Stimulated activated naive B cell treated with anti-CD40 and anti-IgM and Interleukin-4, amounts not matched to agents 10 μg/mL and 1 μg/mL and 100 μg/mL, for 72 hours (primary cell): ENCODE data around the gene PARD3.
"Not testable (repeated sequence)": the region's sequence is repeated elsewhere in the genome, so short reads cannot be mapped to it uniquely, and the experiment has no call there.

Source experiments
- ATAC-seq, 2 donors: fragments of 150-1000 bp; cut with Tn5 transposase; replicated peaks; 2 replicates each; pipeline ENCODE4 v1.10.0; 2021; ENCODE audit warnings: moderate library complexity in 1 of 2
- DNase-seq: peaks from one replicate; pipeline ENCODE4 v3.0.0; 2021
- H3K27ac Mint-ChIP-seq: one replicate; pipeline ENCODE4 v1.8.0; 2022; ENCODE audit warnings: mild to moderate bottlenecking, mixed read lengths
- H3K27me3 Mint-ChIP-seq, 2 donors: one replicate each; pipeline ENCODE4 v1.8.0; 2022; ENCODE audit warnings: mixed read lengths in 2 of 2
- H3K36me3 Mint-ChIP-seq, 2 donors: one replicate each; pipeline ENCODE4 v1.8.0; 2022; ENCODE audit warnings: mixed read lengths in 2 of 2, mild to moderate bottlenecking in 1 of 2
- H3K4me1 Mint-ChIP-seq, 2 donors: one replicate each; pipeline ENCODE4 v1.8.0; 2022; ENCODE audit warnings: mixed read lengths in 2 of 2, mild to moderate bottlenecking in 1 of 2
- H3K4me3 Mint-ChIP-seq, 2 donors: one replicate each; pipeline ENCODE4 v1.8.0; 2022; ENCODE audit warnings: mild to moderate bottlenecking in 2 of 2, mixed read lengths in 2 of 2, moderate library complexity in 1 of 2
- H3K9me3 Mint-ChIP-seq, 2 donors: one replicate each; pipeline ENCODE4 v1.8.0; 2022; ENCODE audit warnings: mixed read lengths in 2 of 2, mild to moderate bottlenecking in 1 of 2

Gene PARD3

GRCh38 chr10:34655286-34656170 is 159.6 kb downstream of the PARD3 start:
- Mint-ChIP-seq H3K27me3 (no peaks in the 10 kb centered on the region), H3K27ac (no peak overlapping the region), H3K4me3 (no peak overlapping the region), H3K4me1 (no peaks in the 10 kb centered on the region), H3K36me3 (no peaks in the 10 kb centered on the region), H3K9me3 (no peaks in the 10 kb centered on the region)
- no peak for ATAC-seq
- no peak for DNase-seq

- Mint-ChIP-seq H3K9me3 (no peaks in the 10 kb centered on the region), H3K27ac (no peak overlapping the region), H3K4me3 (no peak overlapping the region)
Measured at GRCh38 chr10:34654211-34654610, 160.9 kb downstream of the PARD3 start.

GRCh38 chr10:34653530-34653929 is 161.6 kb downstream of the PARD3 start:
- no peak overlapping the region for H3K27ac Mint-ChIP-seq
- no peaks in the 10 kb centered on the region for H3K9me3 Mint-ChIP-seq
- no peaks in the 10 kb centered on the region for H3K4me1 Mint-ChIP-seq
- DNase-seq, result no peak
- no peaks in the 10 kb centered on the region for H3K36me3 Mint-ChIP-seq
- no peaks in the 10 kb centered on the region for H3K27me3 Mint-ChIP-seq
- H3K4me3 Mint-ChIP-seq, result no peak overlapping the region
- no peak for ATAC-seq

More at GRCh38 chr10:34654211-34654610, 160.9 kb downstream of the PARD3 start:
- no peaks in the 10 kb centered on the region for H3K4me1 Mint-ChIP-seq
- H3K27me3 Mint-ChIP-seq, result no peaks in the 10 kb centered on the region
- DNase-seq, result no peak
- H3K36me3 Mint-ChIP-seq, result no peaks in the 10 kb centered on the region
- no peak for ATAC-seq

- no peak overlapping the region for H3K27ac Mint-ChIP-seq
- no peaks in the 10 kb centered on the region for H3K36me3 Mint-ChIP-seq
- DNase-seq, result no peak
- no peak overlapping the region for H3K4me3 Mint-ChIP-seq
- H3K4me1 Mint-ChIP-seq, result no peaks in the 10 kb centered on the region
- no peak for ATAC-seq
- no peaks in the 10 kb centered on the region for H3K27me3 Mint-ChIP-seq
- no peaks in the 10 kb centered on the region for H3K9me3 Mint-ChIP-seq
Measured at GRCh38 chr10:34651416-34652195, 163.5 kb downstream of the PARD3 start.

GRCh38 chr10:34650156-34650555 is 164.9 kb downstream of the PARD3 start:
- DNase-seq (no peak), ATAC-seq (peak in 1 of 2 donors; percentile 27)
- no peaks in the 10 kb centered on the region for H3K36me3 Mint-ChIP-seq
- H3K27ac Mint-ChIP-seq, result no peak overlapping the region
- no peaks in the 10 kb centered on the region for H3K4me1 Mint-ChIP-seq
- H3K27me3 Mint-ChIP-seq, result no peaks in the 10 kb centered on the region
- H3K4me3 Mint-ChIP-seq, result no peak overlapping the region
- H3K9me3 Mint-ChIP-seq, result no peaks in the 10 kb centered on the region

GRCh38 chr10:34649385-34649784 is 165.7 kb downstream of the PARD3 start:
- Mint-ChIP-seq H3K4me1 (no peaks in the 10 kb centered on the region), H3K4me3 (no peak overlapping the region), H3K27me3 (no peaks in the 10 kb centered on the region), H3K36me3 (no peaks in the 10 kb centered on the region), H3K9me3 (no peaks in the 10 kb centered on the region), H3K27ac (no peak overlapping the region)
- ATAC-seq, result no peak
- no peak for DNase-seq

GRCh38 chr10:34648919-34649318 is 166.2 kb downstream of the PARD3 start:
- Mint-ChIP-seq H3K36me3 (no peaks in the 10 kb centered on the region), H3K4me3 (no peak overlapping the region), H3K27me3 (no peaks in the 10 kb centered on the region), H3K4me1 (no peaks in the 10 kb centered on the region), H3K27ac (no peak overlapping the region), H3K9me3 (no peaks in the 10 kb centered on the region)
- no peak for ATAC-seq
- no peak for DNase-seq

GRCh38 chr10:34647875-34648865 is 166.9 kb downstream of the PARD3 start:
- no peak for ATAC-seq

GRCh38 chr10:34647160-34647559 is 167.9 kb downstream of the PARD3 start:
- Mint-ChIP-seq H3K9me3 (no peaks in the 10 kb centered on the region), H3K27me3 (no peaks in the 10 kb centered on the region), H3K4me3 (no peak overlapping the region), H3K4me1 (no peaks in the 10 kb centered on the region), H3K27ac (no peak overlapping the region), H3K36me3 (no peaks in the 10 kb centered on the region)
- no peak for DNase-seq
- no peak for ATAC-seq

More at GRCh38 chr10:34647875-34648865, 166.9 kb downstream of the PARD3 start:
- no peaks in the 10 kb centered on the region for H3K9me3 Mint-ChIP-seq
- no peaks in the 10 kb centered on the region for H3K4me1 Mint-ChIP-seq
- H3K27ac Mint-ChIP-seq, result no peak overlapping the region
- no peak for DNase-seq
- no peaks in the 10 kb centered on the region for H3K27me3 Mint-ChIP-seq
- no peak overlapping the region for H3K4me3 Mint-ChIP-seq
- no peaks in the 10 kb centered on the region for H3K36me3 Mint-ChIP-seq

- DNase-seq (no peak), ATAC-seq (no peak)
- Mint-ChIP-seq H3K4me3 (no peak overlapping the region), H3K9me3 (no peaks in the 10 kb centered on the region), H3K27me3 (no peaks in the 10 kb centered on the region), H3K27ac (no peak overlapping the region), H3K36me3 (no peaks in the 10 kb centered on the region), H3K4me1 (no peaks in the 10 kb centered on the region)
Measured at GRCh38 chr10:34646331-34646730, 168.8 kb downstream of the PARD3 start.

- not testable (repeated sequence) for DNase-seq, H3K4me3 Mint-ChIP-seq, H3K36me3 Mint-ChIP-seq, H3K27ac Mint-ChIP-seq, ATAC-seq, H3K9me3 Mint-ChIP-seq, H3K4me1 Mint-ChIP-seq, H3K27me3 Mint-ChIP-seq
Measured at GRCh38 chr10:34644815-34645214, 170.3 kb downstream of the PARD3 start.

- Mint-ChIP-seq H3K9me3 (no peaks in the 10 kb centered on the region), H3K36me3 (no peaks in the 10 kb centered on the region), H3K4me1 (no peaks in the 10 kb centered on the region), H3K4me3 (no peak overlapping the region), H3K27ac (no peak overlapping the region), H3K27me3 (no peaks in the 10 kb centered on the region)
- DNase-seq, result no peak
- ATAC-seq, result no peak
Measured at GRCh38 chr10:34644224-34644623, 170.9 kb downstream of the PARD3 start.

GRCh38 chr10:34643620-34644019 is 171.5 kb downstream of the PARD3 start:
- Mint-ChIP-seq H3K9me3 (no peaks in the 10 kb centered on the region), H3K4me3 (no peak overlapping the region), H3K27me3 (no peaks in the 10 kb centered on the region), H3K4me1 (peaks cover under 1 to 3% of the 10 kb centered on the region in 2 donors), H3K27ac (no peak overlapping the region), H3K36me3 (no peaks in the 10 kb centered on the region)
- ATAC-seq, result no peak
- DNase-seq, result no peak
